ENCODE measurements around the gene SMIM10L2A.

The SMIM10L2A gene

GRCh38 chrX:135421932-135422809 lies at the start of gene SMIM10L2A:
Gene SMIM10L2A, plus strand, starts transcription at chrX:135421944. Its CDS starts 188 bp downstream, at chrX:135422132.
- no peak for TF ChIP-seq CTCF (IDR thresholded peaks at IDR 0.05; ENCODE audit: low read length, missing control alignments)
- no peak for DNase-seq (ENCODE audit: low read depth)
- H3K4me3 ChIP-seq (replicated peaks; ENCODE audit: low read depth, low read length), result peak within 1 kb of the TSS; percentile 28

- TF ChIP-seq CTCF (IDR thresholded peaks at IDR 0.05; ENCODE audit: low read length, missing control alignments), result no peak
- DNase-seq (ENCODE audit: low read depth), result no peak
- no peak overlapping the region for H3K4me3 ChIP-seq (replicated peaks; ENCODE audit: low read depth, low read length)
Measured at GRCh38 chrX:135373357-135373756, 48.4 kb upstream of the SMIM10L2A start.

GRCh38 chrX:135382260-135382659 lies 39.5 kb upstream of the SMIM10L2A start:
- TF ChIP-seq CTCF (IDR thresholded peaks at IDR 0.05; ENCODE audit: low read length, missing control alignments), result no peak
- H3K4me3 ChIP-seq (replicated peaks; ENCODE audit: low read depth, low read length), result no peak overlapping the region
- DNase-seq (ENCODE audit: low read depth), result peak; percentile 61

- no peak for DNase-seq (ENCODE audit: low read depth)
- TF ChIP-seq CTCF (IDR thresholded peaks at IDR 0.05; ENCODE audit: low read length, missing control alignments), result no peak
- no peak overlapping the region for H3K4me3 ChIP-seq (replicated peaks; ENCODE audit: low read depth, low read length)
Measured at GRCh38 chrX:135383249-135383648, 38.5 kb upstream of the SMIM10L2A start.

GRCh38 chrX:135384161-135384836 lies 37.4 kb upstream of the SMIM10L2A start:
- H3K4me3 ChIP-seq (replicated peaks; ENCODE audit: low read depth, low read length), result no peak overlapping the region
- TF ChIP-seq CTCF (IDR thresholded peaks at IDR 0.05; ENCODE audit: low read length, missing control alignments), result no peak
- DNase-seq (ENCODE audit: low read depth), result no peak

- H3K4me3 ChIP-seq (replicated peaks; ENCODE audit: low read depth, low read length), result no peak overlapping the region
- DNase-seq (ENCODE audit: low read depth), result no peak
- no peak for TF ChIP-seq CTCF (IDR thresholded peaks at IDR 0.05; ENCODE audit: low read length, missing control alignments)
Measured at GRCh38 chrX:135388841-135389240, 32.9 kb upstream of the SMIM10L2A start.
